Measurements from ENCODE around the gene VPS13C.

The VPS13C gene

DNA sequence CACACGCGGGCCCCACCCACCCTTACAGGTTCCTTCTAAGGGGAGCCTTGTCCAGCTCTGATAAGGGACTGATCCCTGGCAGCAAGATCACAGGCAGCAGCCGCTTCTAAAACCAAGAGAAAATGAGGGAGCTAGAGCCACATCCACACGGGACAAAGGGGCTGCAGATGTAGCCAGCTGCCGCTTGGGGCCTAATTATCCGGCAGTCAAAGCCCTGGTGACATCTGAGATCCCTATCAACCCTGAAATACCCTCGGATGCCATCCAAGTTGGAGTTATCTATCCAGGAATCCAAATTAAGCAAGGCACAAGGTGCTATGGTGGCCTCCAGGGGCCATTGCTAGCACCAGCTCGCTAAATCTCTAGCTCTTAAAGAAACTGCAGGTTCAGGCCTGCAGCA, 248.3 kb downstream of the VPS13C start:
- TF ChIP-seq, protein P1, sequence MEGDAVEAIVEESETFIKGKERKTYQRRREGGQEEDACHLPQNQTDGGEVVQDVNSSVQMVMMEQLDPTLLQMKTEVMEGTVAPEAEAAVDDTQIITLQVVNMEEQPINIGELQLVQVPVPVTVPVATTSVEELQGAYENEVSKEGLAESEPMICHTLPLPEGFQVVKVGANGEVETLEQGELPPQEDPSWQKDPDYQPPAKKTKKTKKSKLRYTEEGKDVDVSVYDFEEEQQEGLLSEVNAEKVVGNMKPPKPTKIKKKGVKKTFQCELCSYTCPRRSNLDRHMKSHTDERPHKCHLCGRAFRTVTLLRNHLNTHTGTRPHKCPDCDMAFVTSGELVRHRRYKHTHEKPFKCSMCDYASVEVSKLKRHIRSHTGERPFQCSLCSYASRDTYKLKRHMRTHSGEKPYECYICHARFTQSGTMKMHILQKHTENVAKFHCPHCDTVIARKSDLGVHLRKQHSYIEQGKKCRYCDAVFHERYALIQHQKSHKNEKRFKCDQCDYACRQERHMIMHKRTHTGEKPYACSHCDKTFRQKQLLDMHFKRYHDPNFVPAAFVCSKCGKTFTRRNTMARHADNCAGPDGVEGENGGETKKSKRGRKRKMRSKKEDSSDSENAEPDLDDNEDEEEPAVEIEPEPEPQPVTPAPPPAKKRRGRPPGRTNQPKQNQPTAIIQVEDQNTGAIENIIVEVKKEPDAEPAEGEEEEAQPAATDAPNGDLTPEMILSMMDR (IDR thresholded peaks at IDR 0.05; ENCODE audit: low read depth, low read length) = no peak
- H3K9me3 ChIP-seq = no peaks in the 10 kb centered on the region
- DNase-seq = no peak
- no peak overlapping the region for H3K4me3 ChIP-seq (ENCODE audit: low read depth, low read length)
- H3K36me3 ChIP-seq = no peaks in the 10 kb centered on the region
- no peaks in the 10 kb centered on the region for H3K27me3 ChIP-seq
- peaks cover 4% of the 10 kb centered on the region for H3K4me1 ChIP-seq

GRCh38 chr15:61809216-61809615, 251.0 kb downstream of the VPS13C start:
- no peaks in the 10 kb centered on the region for H3K27me3 ChIP-seq
- H3K36me3 ChIP-seq = no peaks in the 10 kb centered on the region
- no peak overlapping the region for H3K4me3 ChIP-seq (ENCODE audit: low read depth, low read length)
- H3K9me3 ChIP-seq = no peaks in the 10 kb centered on the region
- H3K4me1 ChIP-seq = peaks cover 4% of the 10 kb centered on the region
- DNase-seq = no peak
- TF ChIP-seq, protein P1 (IDR thresholded peaks at IDR 0.05; ENCODE audit: low read depth, low read length) = no peak

GRCh38 chr15:61807281-61807929, 252.8 kb downstream of the VPS13C start:
- no peaks in the 10 kb centered on the region for H3K27me3 ChIP-seq
- H3K36me3 ChIP-seq = no peaks in the 10 kb centered on the region
- peaks cover 4% of the 10 kb centered on the region for H3K4me1 ChIP-seq
- TF ChIP-seq, protein P1 (IDR thresholded peaks at IDR 0.05; ENCODE audit: low read depth, low read length) = no peak
- H3K4me3 ChIP-seq (ENCODE audit: low read depth, low read length) = no peak overlapping the region
- H3K9me3 ChIP-seq = no peaks in the 10 kb centered on the region
- no peak for DNase-seq
